HepG2 (cell line): Measurements from ENCODE around the gene FRMD1. TPM values are rescaled to one million over a fixed set of nuclear protein-coding genes. Genes with fewer than 3 reads are reported as not detected.

Experiments
- ELF1 ChIP-seq: sonication (generic); formaldehyde crosslinking; IDR thresholded peaks from 2 replicates; pipeline ENCODE4 v1.4.0; 2020; ENCODE audit warnings: missing genetic modification reagents
- FUBP1 ChIP-seq: sonication (generic); formaldehyde crosslinking; IDR thresholded peaks from 2 replicates; pipeline ENCODE4 v1.5.1; 2020; ENCODE audit warnings: missing genetic modification reagents, mild to moderate bottlenecking, borderline replicate concordance
- HNRNPLL ChIP-seq: fragments of 200-400 bp; formaldehyde crosslinking; IDR thresholded peaks from 2 replicates; pipeline ENCODE4 v1.6.1; 2017; ENCODE audit warnings: mild to moderate bottlenecking, low read depth, low read length; ENCODE audit not compliant: poor library complexity, severe bottlenecking
- HOXD1 ChIP-seq: sonication (generic); formaldehyde crosslinking; IDR thresholded peaks from 2 replicates; pipeline ENCODE4 v1.5.0; 2020; ENCODE audit warnings: missing genetic modification reagents
- NFATC3 ChIP-seq: sonication (generic); formaldehyde crosslinking; IDR thresholded peaks from 2 replicates; pipeline ENCODE4 v1.5.1; 2020; ENCODE audit warnings: mild to moderate bottlenecking, missing genetic modification reagents
- PRPF4 ChIP-seq: fragments of 200-400 bp; formaldehyde crosslinking; IDR thresholded peaks from 2 replicates; pipeline ENCODE4 v1.6.1; 2016; ENCODE audit warnings: low read length, low read depth; ENCODE audit not compliant: poor library complexity, severe bottlenecking
- RAD21 ChIP-seq: fragments of 450-650 bp; formaldehyde crosslinking; IDR thresholded peaks from 2 replicates; pipeline ENCODE4 v1.5.0; 2020; ENCODE audit warnings: mild to moderate bottlenecking
- RORA ChIP-seq: sonication (generic); formaldehyde crosslinking; IDR thresholded peaks from 2 replicates; pipeline ENCODE4 v1.5.0; 2020; ENCODE audit warnings: mild to moderate bottlenecking, missing genetic modification reagents, moderate library complexity
- TOE1 ChIP-seq: sonication (generic); formaldehyde crosslinking; IDR thresholded peaks from 2 replicates; pipeline ENCODE4 v1.4.0; 2020; ENCODE audit warnings: mild to moderate bottlenecking, missing genetic modification reagents
- ZBTB14 ChIP-seq: sonication (generic); formaldehyde crosslinking; IDR thresholded peaks from 2 replicates; pipeline ENCODE4 v1.4.0; 2020; ENCODE audit warnings: missing genetic modification reagents
- ZBTB33 ChIP-seq: sonication (generic); formaldehyde crosslinking; IDR thresholded peaks from 2 replicates; pipeline ENCODE4 v1.4.0; 2020; ENCODE audit warnings: missing genetic modification reagents
- ZBTB46 ChIP-seq: sonication (generic); formaldehyde crosslinking; IDR thresholded peaks from 2 replicates; pipeline ENCODE4 v1.4.0; 2020; ENCODE audit warnings: mild to moderate bottlenecking, missing genetic modification reagents, borderline replicate concordance
- ZFP82 ChIP-seq: sonication (generic); formaldehyde crosslinking; IDR thresholded peaks from 2 replicates; pipeline ENCODE4 v1.5.1; 2020; ENCODE audit warnings: mild to moderate bottlenecking, missing genetic modification reagents, borderline replicate concordance
- ZNF101 ChIP-seq: sonication (generic); formaldehyde crosslinking; IDR thresholded peaks from 2 replicates; pipeline ENCODE4 v1.4.0; 2020; ENCODE audit warnings: mild to moderate bottlenecking, low read depth, missing genetic modification reagents, borderline replicate concordance
- ZNF33A ChIP-seq: sonication (generic); formaldehyde crosslinking; IDR thresholded peaks from 2 replicates; pipeline ENCODE4 v1.5.1; 2020; ENCODE audit warnings: missing genetic modification reagents, mild to moderate bottlenecking, moderate library complexity, borderline replicate concordance
- ZNF556 ChIP-seq: sonication (generic); formaldehyde crosslinking; IDR thresholded peaks from 2 replicates; pipeline ENCODE4 v1.4.0; 2020; ENCODE audit warnings: mild to moderate bottlenecking, missing genetic modification reagents, borderline replicate concordance
- ZNF605 ChIP-seq: sonication (generic); formaldehyde crosslinking; IDR thresholded peaks from 2 replicates; pipeline ENCODE4 v1.8.0; 2022; ENCODE audit warnings: mild to moderate bottlenecking, missing genetic modification reagents
- ZNF761 ChIP-seq: sonication (generic); formaldehyde crosslinking; conservative IDR thresholded peaks from 2 replicates; pipeline ENCODE4 v1.4.0; 2020; ENCODE audit warnings: mild to moderate bottlenecking, missing genetic modification reagents
- ZSCAN21 ChIP-seq: sonication (generic); formaldehyde crosslinking; IDR thresholded peaks from 2 replicates; pipeline ENCODE4 v1.8.0; 2022; ENCODE audit warnings: mild to moderate bottlenecking, missing genetic modification reagents, moderate library complexity, borderline replicate concordance
- ZSCAN22 ChIP-seq: sonication (generic); formaldehyde crosslinking; IDR thresholded peaks from 2 replicates; pipeline ENCODE4 v1.4.0; 2020; ENCODE audit warnings: mild to moderate bottlenecking, missing genetic modification reagents
- polyA plus RNA-seq, 8 experiments: library from polyadenylated mRNA; depleted of rRNA in 3 of 8; stranded (reverse) in 7 of 8; unstranded in 1 of 8; fragments of >200 nt; fragmentation: Illumina TruSeq in 4 of 8; extraction: Trizol in 4 of 8; gene quantifications; 2 replicates each; pipeline versions ENCODE4 v1.2.1 to v1.2.3, GENCODE V29; 2011 to 2016; ENCODE audit warnings: low read depth in 4 of 8, missing spikeins in 1 of 8, mixed read lengths in 1 of 8; ENCODE audit not compliant: insufficient read depth in 1 of 8
- total RNA-seq, 5 experiments: library from RNA; depleted of rRNA; stranded (reverse); fragments of >200 nt; fragmentation: Illumina TruSeq; extraction: Trizol; gene quantifications; 2 replicates each; pipeline ENCODE4 v1.2.3, GENCODE V29; 2016; ENCODE audit warnings: low read depth in 1 of 5

FRMD1 gene
- total and polyA plus RNA-seq, 2 of the 13 experiments (the other 11 are each of a cell fraction or from before 2014, with no cell fraction given) = 0.01 TPM; not detected in 1

GRCh38 chr6:168116975-168117899 is 38.2 kb upstream of the FRMD1 start (continued):
- no peak for TF ChIP-seq FUBP1
- TF ChIP-seq ZBTB14 (CRISPR knock-in tag) = no peak
- TF ChIP-seq RAD21 (CRISPR knock-in tag) = no peak
- no peak for TF ChIP-seq ELF1 (CRISPR knock-in tag)
- TF ChIP-seq HOXD1 (CRISPR knock-in tag) = no peak
- no peak for TF ChIP-seq ZNF761 (CRISPR knock-in tag)
- no peak for TF ChIP-seq ZSCAN22 (CRISPR knock-in tag)
- 0 out of 2 replicates have a peak, but pooled peaks have one; percentile 68 for TF ChIP-seq NFATC3 (CRISPR knock-in tag)
- TF ChIP-seq RORA (CRISPR knock-in tag) = no peak
- TF ChIP-seq TOE1 = no peak
- no peak for TF ChIP-seq ZFP82 (CRISPR knock-in tag)
- peak; percentile 65; the same call in 1 of the 2 replicates for TF ChIP-seq ZNF556 (CRISPR knock-in tag)
- peak; percentile 71; the same call in 1 of the 2 replicates for TF ChIP-seq ZNF605 (CRISPR knock-in tag)
- no peak for TF ChIP-seq ZBTB46 (CRISPR knock-in tag)
- no peak for TF ChIP-seq PRPF4
- no peak for TF ChIP-seq HNRNPLL
- TF ChIP-seq ZNF101 = no peak
- TF ChIP-seq ZSCAN21 (CRISPR knock-in tag) = no peak
- TF ChIP-seq ZNF33A (CRISPR knock-in tag) = no peak
- TF ChIP-seq ZBTB33 = peak; percentile 98
